Hindlimb muscle (tissue), 1 donor: Measurements from ENCODE around the gene PRX. TPM values are rescaled to one million over a fixed set of nuclear protein-coding genes. Genes with fewer than 3 reads are reported as not detected.
"Not testable (repeated sequence)": the region's sequence is repeated elsewhere in the genome, so short reads cannot be mapped to it uniquely, and the experiment has no call there.

Source experiments
- DNase-seq: peaks from one replicate; pipeline ENCODE4 v3.0.0-alpha.2; 2013
- polyA plus RNA-seq: library from polyadenylated mRNA; unstranded; fragments of 120-200 nt; gene quantifications from one replicate; pipeline ENCODE4 v1.2.1, GENCODE V29; 2013; ENCODE audit not compliant: insufficient read length

PRX gene, protein sequence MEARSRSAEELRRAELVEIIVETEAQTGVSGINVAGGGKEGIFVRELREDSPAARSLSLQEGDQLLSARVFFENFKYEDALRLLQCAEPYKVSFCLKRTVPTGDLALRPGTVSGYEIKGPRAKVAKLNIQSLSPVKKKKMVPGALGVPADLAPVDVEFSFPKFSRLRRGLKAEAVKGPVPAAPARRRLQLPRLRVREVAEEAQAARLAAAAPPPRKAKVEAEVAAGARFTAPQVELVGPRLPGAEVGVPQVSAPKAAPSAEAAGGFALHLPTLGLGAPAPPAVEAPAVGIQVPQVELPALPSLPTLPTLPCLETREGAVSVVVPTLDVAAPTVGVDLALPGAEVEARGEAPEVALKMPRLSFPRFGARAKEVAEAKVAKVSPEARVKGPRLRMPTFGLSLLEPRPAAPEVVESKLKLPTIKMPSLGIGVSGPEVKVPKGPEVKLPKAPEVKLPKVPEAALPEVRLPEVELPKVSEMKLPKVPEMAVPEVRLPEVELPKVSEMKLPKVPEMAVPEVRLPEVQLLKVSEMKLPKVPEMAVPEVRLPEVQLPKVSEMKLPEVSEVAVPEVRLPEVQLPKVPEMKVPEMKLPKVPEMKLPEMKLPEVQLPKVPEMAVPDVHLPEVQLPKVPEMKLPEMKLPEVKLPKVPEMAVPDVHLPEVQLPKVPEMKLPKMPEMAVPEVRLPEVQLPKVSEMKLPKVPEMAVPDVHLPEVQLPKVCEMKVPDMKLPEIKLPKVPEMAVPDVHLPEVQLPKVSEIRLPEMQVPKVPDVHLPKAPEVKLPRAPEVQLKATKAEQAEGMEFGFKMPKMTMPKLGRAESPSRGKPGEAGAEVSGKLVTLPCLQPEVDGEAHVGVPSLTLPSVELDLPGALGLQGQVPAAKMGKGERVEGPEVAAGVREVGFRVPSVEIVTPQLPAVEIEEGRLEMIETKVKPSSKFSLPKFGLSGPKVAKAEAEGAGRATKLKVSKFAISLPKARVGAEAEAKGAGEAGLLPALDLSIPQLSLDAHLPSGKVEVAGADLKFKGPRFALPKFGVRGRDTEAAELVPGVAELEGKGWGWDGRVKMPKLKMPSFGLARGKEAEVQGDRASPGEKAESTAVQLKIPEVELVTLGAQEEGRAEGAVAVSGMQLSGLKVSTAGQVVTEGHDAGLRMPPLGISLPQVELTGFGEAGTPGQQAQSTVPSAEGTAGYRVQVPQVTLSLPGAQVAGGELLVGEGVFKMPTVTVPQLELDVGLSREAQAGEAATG (N-terminal part only)
- polyA plus RNA-seq: 11.7 TPM

DNA sequence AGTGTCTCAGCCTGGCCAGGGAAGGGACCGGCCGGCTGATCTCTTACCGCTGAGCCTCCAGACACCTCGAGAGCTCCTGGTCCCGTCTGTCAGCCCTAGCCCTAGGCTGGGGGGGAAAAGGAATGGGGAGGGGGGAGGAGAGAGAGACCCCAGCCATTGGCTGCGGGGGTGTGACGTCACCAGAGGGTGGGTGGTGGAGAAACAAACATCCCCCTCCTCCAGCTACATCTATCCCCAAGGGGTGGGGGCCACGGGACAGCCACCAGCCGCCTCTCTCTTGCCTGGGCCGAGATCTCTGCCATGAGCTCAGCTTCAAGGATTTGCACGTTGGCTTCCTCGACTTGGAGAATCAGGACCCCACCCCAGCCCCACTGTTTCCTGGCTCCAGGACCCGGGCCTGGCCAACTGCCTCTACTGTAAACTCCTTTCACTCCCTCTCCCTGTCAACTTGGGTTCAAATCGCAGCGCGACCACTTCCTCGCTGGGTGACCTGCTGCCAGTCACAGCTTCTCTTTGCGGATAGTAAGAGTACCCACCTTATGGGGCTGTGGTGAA lies at the start of gene PRX:
Gene PRX, minus strand, starts transcription at position 88 of the 555 bp plus-strand sequence. CDS start 5,446 bp downstream, outside the sequence.
- peak; percentile 61 for DNase-seq

DNA sequence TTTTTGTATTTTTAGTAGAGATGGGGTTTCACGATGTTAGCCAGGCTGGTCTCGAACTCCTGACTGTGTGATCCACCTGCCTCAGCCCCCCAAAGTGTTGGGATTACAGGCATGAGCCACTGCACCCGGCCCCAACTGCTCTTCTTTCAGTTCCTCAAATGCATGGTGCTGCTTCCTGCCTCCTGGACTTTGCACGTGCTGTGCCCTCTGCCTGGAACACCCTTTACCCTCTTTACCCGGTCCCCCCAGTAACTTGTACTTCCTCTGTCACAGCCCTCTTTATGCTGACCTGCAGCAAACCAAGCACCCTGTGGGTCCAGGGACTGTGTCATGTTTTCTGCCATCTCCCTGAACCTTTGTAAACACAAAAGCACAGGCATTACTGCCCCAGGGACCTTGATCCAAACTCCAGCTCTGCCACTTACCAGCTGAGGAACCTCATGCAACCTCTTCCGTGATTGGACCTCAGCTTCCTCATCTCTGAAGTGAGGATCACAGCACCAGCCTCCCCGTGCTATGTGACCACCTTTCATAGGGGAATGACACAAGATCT lies 48.6 kb upstream of the PRX start:
- no peak for DNase-seq

DNA sequence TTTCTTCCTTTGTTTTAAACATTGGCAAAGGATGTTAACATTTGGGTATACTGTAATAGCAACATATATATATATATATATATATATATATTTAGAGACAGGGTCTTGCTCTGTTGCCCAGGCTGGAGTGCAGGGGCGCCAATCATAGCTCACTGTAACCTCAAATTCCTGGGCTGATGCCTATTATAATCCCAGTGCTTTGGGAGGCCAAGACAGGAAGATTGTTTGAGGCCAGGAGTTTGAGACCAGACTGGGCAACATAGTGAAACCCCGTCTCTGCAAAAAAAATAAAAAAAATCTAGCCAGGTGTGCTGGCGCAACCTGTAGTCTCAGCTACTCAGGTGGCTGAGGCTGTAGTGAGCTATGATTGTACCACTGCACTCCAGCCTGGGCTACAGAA lies 47.0 kb upstream of the PRX start:
- DNase-seq: no peak

DNA sequence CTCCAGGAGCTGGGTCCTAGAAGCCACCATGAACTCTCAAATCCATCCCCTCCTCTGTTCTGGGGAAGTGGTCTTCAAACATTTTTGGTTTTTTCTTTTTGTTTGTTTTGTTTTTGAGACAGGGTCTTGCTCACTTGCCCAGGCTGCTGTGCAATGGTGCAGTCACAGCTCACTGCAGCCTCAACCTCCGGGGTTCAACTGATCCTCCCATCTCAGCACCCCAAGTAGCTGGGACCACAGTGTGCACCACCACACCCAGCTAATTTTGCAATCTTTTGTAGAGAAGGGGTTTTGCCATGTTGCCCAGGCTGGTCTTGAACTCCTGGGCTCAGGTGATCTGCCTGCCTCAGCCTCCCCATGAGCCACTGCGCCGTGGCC lies 45.4 kb upstream of the PRX start:
- DNase-seq: no peak

DNA sequence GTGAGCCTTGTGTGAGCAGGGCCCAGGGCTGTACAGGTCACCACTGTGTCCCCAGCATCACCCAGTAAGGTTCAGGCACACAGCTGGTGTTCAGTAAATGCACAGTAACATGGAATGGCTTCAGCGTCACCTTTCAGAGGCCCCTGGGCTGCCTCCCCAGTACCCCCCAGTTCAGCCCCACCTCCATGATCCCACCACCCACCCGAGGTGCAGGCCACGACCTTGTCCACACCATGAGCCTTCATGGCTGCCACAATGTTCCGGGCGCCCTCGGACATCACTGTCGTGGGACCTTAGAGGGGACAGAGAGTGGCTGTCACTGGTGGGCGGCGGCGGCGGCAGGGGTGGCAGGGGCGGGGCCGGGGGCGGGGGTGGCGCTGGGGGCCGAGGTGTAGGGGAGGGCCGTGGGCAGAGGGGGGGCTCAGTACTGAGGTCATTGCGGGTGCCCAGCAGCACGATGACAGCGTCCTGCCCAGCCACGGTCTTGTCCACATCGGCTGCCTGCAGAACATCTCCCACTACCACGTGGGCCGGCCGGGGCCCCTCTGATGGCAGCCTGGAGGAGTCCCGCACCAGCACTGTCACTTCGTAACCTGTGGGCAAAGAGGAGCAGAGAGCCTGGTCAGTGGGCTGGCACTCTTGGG lies 44.9 kb upstream of the PRX start:
- DNase-seq: no peak

DNA sequence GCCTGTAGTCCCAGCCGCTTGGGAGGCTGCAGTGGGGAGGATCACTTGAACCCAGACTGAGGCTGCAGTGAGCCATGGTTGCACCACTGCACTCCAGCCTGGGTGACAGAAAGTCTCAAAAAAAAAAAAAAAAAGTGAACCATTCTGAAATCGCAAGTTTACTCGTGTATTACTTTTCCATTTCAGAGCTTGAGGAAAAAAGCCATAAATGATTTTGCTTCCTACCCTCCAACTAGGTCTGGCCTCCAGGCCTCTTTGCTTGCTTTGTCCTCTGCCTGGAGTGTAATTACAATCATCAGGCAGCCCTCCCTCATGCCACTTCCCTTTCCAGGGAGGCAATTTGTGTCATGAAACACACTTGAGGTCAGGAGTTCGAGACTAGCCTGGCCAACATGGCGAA lies 43.9 kb upstream of the PRX start:
- no peak for DNase-seq

DNA sequence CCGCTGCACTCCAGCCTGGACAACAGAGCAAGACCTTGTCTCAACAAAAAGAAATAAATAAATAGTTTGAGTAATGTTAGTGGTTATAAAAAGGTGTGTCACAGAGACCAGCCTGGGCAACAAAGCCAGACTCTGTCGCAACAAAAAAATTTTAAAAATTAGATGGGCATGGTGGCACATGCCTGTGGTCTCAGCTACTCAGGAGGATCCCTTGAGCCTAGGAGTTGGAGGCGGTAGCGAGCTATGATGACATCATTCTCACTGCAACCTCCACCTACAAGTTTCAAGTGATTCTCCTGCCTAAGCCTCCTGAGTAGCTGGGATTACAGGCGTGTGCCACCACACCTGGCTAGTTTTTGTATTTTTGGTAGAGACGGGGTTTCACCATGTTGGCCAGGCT lies 40.8 kb upstream of the PRX start:
- not testable (repeated sequence) for DNase-seq

DNA sequence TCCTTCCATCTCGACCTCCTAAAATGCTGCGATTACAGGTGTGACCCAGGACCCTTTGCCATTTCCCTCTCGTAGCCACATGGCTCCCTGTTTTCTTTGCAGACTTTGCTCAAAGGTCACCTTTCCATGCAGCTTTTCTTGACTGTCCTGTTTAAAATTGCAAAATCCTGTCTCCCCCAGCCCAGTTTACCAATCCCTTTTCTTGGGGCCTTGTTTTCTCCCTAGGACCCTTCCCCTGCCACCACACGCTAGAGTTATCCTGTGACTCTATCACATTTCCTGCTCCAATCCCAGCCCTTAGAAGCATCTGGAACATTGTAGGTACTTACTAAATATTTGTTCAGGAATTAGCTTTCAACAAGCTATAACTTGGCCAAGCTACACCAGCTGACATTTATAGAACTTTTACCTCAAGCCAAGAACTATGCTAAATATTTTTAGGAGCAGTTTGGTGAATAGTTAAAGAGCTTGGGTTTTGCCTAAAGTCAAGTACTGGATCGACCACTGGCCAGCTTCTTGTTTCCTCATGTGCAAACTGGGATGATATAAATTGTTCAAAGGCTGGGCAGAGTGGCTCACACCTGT lies 40.1 kb upstream of the PRX start:
- no peak for DNase-seq

DNA sequence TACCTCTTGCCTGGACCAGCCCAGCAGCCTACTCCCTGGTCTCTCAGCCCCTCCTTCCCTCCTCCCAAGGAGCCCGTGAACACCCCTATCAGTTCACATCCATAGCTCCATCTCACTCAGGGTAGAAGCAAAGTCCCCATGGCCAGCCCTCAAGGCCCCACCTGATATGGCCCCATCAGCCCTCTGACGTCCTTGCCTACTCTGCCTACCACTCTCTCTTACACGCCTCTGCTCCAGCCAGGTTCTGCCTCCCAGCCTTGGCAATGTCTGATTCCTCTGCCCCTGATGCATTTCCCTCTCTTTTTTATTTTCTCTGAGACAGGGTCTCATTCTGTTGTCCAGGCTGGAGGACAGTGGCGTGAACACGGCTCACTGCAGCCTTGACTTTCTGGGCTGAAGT lies 38.8 kb upstream of the PRX start:
- DNase-seq: no peak

DNA sequence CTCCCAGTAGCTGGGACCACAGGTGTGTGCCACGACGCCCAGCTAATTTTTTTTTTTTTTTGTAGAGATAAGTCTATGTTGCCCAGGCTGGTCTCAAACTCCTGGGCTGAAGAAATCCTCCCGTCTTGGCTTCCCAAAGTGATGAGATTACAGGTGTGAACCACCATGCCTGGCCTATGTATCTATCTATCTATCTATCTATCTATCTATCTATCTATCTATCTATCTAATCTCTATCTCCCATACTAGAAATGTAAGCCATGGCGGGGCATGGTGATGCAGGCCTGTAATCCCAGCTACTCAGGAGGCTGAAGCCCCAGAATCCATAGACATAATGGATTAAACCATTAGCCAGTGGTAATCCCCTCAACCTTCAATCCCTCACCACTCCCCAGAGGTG lies 37.5 kb upstream of the PRX start:
- no peak for DNase-seq

DNA sequence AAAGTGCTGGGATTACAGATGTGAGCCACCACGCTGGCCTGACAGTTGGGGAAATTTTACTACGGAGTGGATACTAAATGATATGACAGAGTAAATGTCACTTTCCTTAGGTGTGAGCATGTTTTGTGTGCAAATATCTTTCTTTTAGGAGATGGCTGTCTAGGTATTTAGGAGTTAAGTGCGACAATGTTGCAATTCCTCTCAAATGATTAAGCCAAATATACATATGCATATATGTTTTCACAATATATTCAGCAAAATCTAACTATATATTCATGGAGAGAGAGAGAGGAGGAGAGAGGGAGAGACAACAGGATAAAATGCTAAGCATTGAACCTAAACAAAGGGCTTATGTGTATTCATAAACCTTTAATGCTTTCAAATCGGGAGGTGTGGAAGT lies 36.3 kb upstream of the PRX start:
- no peak for DNase-seq

DNA sequence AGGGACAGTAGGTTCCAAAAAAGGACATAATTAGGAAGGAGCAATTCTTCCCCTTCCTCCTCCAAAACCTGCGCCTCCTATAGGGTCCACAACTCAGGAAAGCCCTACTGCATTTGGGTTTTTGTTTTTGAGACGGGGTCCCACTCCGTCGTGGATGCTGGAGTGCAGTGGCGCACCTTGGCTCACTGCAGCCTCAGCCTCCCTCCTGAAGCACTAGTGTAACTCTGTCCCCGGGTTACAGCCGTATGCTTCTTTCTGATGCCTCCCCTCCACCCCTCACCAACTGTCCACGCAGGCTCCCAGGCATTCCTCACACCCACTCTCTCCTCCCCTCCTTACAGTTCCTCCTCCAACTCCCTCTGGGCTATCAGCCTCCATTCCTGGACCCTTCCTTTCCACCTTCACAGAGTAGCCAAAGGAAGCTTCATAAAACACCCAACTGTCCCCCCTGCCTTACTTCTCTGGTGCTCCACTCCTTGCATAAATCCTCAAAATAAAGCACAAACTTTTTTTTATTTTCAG lies 33.1 kb upstream of the PRX start:
- DNase-seq: no peak

DNA sequence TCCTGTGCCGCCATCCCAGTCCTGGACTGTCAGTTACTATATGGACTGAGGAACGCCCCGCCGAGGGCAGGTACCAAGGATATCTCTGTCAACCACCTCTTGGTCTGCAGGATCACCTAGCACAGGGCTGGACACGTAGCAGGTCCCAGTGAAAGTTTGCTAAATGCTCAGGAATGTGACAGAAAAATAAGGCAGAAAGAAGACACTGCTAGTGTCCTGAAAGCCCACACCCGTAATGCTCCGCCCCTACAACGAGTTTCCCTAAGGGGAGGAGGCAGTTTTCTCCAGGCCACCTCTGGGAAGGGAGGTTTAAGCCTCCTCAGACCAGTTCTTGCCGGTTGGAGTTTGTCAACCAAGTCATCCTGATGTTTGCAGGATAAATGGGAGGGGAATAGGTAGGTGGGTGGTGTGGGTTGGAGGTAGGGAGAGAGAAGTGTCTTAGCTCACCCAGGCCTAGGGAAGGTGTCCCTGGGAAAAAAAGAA lies 32.6 kb upstream of the PRX start:
- DNase-seq: no peak

DNA sequence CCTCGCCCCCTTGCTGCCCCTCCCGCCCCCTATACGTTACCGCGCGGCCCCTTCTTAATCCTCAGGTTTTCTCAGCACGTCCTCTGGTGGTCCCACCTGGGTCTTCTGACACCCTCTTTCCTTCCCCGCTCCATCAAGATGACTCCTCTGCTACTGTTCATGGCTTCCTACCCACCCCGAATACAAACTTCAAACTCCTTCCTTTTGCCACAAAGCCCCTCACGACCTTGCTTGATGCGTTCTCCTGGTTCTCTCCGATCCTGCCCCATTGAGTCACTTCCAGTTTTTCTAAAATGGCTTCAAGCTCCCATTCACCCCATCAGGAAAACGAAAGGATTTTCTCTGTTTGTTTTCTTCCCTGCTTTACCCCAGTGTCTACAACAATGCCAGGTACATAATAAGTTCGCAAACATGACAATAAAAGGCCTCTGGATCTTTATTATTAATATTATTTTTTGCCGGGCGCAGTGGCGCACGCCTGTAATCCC lies 31.7 kb upstream of the PRX start:
- DNase-seq: no peak

DNA sequence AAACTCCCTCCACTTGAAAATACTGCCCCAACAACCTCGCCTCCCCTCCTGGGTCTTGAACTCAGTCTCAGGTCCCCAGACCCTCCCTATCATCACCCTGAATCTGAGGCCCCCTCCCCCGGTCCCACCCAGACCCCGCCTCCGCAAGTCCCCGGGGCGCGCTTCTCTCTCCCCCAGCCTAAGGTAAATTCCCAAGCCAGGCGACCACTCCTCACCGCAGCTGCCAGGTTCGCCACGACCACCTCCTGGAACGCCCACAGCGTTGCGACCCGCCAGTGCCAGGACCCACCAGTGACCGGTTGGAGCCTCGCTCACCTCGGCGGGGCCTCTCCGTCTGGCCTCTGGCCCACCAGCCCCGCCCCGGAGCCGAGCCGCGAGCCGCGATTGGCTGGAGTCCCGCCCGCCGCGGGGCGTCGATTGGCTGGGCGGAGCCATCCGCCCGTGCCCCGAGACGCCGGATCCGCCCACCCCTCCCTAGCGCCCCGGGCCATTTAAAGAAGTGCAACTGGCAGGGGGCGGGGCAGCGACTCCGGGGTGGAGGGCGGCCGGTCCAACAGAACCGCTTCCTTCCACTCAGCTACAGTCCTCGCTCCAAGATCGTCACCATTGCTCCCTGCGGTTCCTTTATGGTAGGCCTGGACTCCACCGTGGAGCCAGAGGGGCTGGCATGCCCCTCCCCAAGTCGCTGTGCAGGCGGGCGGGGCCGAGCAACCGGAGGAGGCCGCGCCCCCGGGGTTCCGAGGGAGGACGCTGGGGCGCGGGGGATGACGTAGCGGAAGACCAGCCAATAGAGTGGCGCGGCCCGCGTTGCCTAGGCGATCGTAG lies 31.0 kb upstream of the PRX start, which contains the start of gene SERTAD3:
Gene SERTAD3, minus strand, starts transcription at position 336 of the 825 bp plus-strand sequence. CDS start 2,255 bp downstream, outside the sequence.
- peak; percentile 97 for DNase-seq

DNA sequence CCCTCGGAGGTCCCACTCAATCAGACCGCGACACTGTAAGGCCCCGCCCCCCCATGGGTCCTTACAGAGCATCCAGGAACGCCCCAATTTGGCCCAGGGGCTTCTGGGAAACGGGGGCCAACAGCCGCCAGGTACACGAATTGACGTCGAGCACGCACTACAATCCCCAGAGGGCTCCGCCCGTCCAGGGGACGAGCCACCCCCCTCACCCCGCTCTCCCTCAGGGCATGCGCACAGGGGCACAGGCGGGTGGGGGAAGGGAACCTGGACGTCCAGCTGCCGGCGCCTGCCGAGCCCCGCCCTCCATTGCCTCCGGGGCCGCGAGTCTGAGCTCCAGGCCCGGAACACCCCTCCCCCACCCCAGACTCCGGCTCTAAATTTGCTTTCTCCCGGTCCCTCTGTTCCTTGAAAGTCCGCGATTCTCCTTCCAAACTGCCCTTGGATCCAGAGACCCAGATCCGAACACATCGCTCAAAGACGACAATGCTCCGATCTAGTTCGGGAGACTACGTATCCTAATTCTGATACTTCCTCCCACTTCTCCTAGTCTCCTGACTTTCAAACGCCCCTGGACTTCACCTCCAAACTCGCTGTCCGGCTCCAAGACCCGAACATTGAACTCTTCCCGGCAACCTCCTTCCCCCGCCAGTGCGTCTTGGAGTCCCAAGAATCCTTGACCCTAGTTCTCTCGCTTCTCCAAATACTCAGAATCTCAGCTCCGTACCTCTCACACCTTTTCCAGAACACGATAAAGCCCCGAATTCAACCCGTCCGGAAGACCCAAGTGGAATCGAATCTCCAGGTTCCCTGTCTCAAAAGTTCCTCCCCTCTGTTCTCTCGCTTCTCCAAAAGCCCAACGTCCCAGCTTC lies 30.2 kb upstream of the PRX start:
- peak; percentile 99 for DNase-seq

DNA sequence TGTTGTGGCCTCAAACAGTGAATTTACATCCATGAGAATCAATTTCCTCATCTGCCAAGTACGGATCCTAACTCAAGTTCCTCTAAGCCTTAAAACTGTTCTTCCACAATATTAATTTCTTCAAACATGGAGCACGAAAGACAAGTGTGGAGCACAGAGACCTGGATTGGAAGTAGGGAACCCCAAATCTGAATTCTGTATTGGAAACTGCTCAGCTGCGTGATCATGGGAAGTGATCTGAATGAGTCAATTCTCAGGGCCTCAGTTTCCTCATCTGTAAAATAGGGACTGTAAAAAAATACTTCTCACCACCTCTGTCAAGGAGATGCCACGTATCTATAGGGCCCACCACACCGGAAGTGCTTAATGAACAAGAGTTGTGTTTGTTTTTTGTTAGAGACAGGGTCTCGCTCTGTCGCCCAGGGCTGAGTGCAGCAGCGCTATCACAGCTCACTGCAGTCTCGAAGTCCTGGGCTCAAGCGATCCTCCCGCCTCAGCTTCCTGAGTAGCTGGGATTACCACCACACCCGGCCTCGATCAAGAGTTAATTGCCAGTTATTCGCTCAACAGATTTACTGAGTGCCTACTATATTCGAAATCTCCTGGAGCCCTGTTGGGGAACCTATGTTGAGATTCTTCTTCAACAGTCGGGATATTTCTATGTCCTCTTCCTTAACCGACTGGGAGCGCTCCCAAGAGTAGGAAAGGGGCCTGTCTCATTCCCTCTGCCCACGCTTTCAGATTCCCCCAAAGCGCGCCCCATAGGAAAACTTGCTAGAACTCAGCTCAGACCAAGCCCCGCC lies 29.4 kb upstream of the PRX start:
- no peak for DNase-seq
